Epithelial cell of proximal tubule (primary cell): ENCODE results near the gene APH1B. TPM values are rescaled to one million over a fixed set of nuclear protein-coding genes. Genes with fewer than 3 reads are reported as not detected.
"Not testable (repeated sequence)": the region's sequence is repeated elsewhere in the genome, so short reads cannot be mapped to it uniquely, and the experiment has no call there.

Experiments
- DNase-seq: peaks from one replicate; pipeline ENCODE4 v3.0.0-alpha.2; 2011; ENCODE audit warnings: low read depth
- H3K4me3 ChIP-seq: 2 replicates; pipeline ENCODE4 v1.5.1; 2011; ENCODE audit warnings: low read depth, mild to moderate bottlenecking, low read length
- CTCF ChIP-seq: conservative IDR thresholded peaks from 2 replicates; pipeline ENCODE4 v1.5.1; 2012; ENCODE audit warnings: low read depth, mild to moderate bottlenecking, low read length
- total RNA-seq: library from RNA; depleted of rRNA; stranded (reverse); fragments of >200 nt; gene quantifications from 2 replicates; pipeline ENCODE4 v1.2.3, GENCODE V29; 2015

APH1B gene
- total RNA-seq, 1 donor from 2014 or later = 3.9 TPM

GRCh38 chr15:63234451-63234870 is 42.9 kb upstream of the APH1B start:
- H3K4me3 ChIP-seq = no peak overlapping the region
- no peak for DNase-seq
- TF ChIP-seq CTCF = no peak

GRCh38 chr15:63236272-63236671 is 41.1 kb upstream of the APH1B start:
- no peak overlapping the region for H3K4me3 ChIP-seq
- no peak for DNase-seq
- no peak for TF ChIP-seq CTCF

GRCh38 chr15:63237086-63237485 is 40.3 kb upstream of the APH1B start:
- H3K4me3 ChIP-seq = not testable (repeated sequence)

GRCh38 chr15:63238171-63238570 is 39.2 kb upstream of the APH1B start:
- DNase-seq = no peak
- TF ChIP-seq CTCF = no peak
- H3K4me3 ChIP-seq = no peak overlapping the region

More at GRCh38 chr15:63237086-63237485, 40.3 kb upstream of the APH1B start:
- DNase-seq = not testable (repeated sequence)

- no peak for DNase-seq
Observed at GRCh38 chr15:63238796-63239195, 38.6 kb upstream of the APH1B start.

GRCh38 chr15:63240109-63240508 is 37.3 kb upstream of the APH1B start:
- no peak for DNase-seq
- H3K4me3 ChIP-seq = no peak overlapping the region
- TF ChIP-seq CTCF = no peak

More at GRCh38 chr15:63238796-63239195, 38.6 kb upstream of the APH1B start:
- no peak overlapping the region for H3K4me3 ChIP-seq
- TF ChIP-seq CTCF = no peak

- TF ChIP-seq CTCF = no peak
- H3K4me3 ChIP-seq = no peak overlapping the region
- no peak for DNase-seq
Observed at GRCh38 chr15:63241316-63241715, 36.1 kb upstream of the APH1B start.

GRCh38 chr15:63243101-63243500 is 34.3 kb upstream of the APH1B start:
- DNase-seq = no peak
- H3K4me3 ChIP-seq = no peak overlapping the region
- no peak for TF ChIP-seq CTCF
